HFFc6 (cell line): ENCODE results near the gene FBRSL1. TPM values are rescaled to one million over a fixed set of nuclear protein-coding genes. Genes with fewer than 3 reads are reported as not detected.

Experiments
- DNase-seq: peaks from one replicate; pipeline ENCODE4 v3.0.0-alpha.2; 2018
- H3K27ac Mint-ChIP-seq: 2 replicates; pipeline ENCODE4 v1.8.0; 2020; ENCODE audit warnings: mild to moderate bottlenecking, mixed read lengths
- H3K27me3 Mint-ChIP-seq: 2 replicates; pipeline ENCODE4 v1.8.0; 2021; ENCODE audit warnings: mild to moderate bottlenecking, moderate library complexity, mixed read lengths; ENCODE audit not compliant: insufficient read depth
- H3K36me3 Mint-ChIP-seq: 2 replicates; pipeline ENCODE4 v1.8.0; 2021; ENCODE audit warnings: low read depth, mixed read lengths
- H3K4me1 Mint-ChIP-seq: 2 replicates; pipeline ENCODE4 v1.8.0; 2020; ENCODE audit warnings: low read depth, mixed read lengths
- H3K4me3 Mint-ChIP-seq: 2 replicates; pipeline ENCODE4 v1.8.0; 2020; ENCODE audit warnings: mild to moderate bottlenecking, moderate library complexity, mixed read lengths
- H3K9me3 Mint-ChIP-seq: 2 replicates; pipeline ENCODE4 v1.8.0; 2020; ENCODE audit warnings: mild to moderate bottlenecking, mixed read lengths
- CTCF ChIP-seq: fragments of 200-600 bp; sonication (generic); IDR thresholded peaks from 2 replicates; pipeline ENCODE4 v1.5.0; 2021; ENCODE audit warnings: antibody characterized with exemption, mild to moderate bottlenecking
- total RNA-seq, 6 experiments: library from RNA; stranded (reverse); fragmentation: NEBNext Ultra II Directional; extraction: Animal tissue kit (Norgen Biotek cat#: 25700); gene quantifications; 2 replicates in 1 of 6; 3 replicates in 5 of 6; pipeline ENCODE4 v1.2.3, GENCODE V29; 2021

Gene FBRSL1
- total RNA-seq, 6 experiments from 2014 or later, result 25.1 to 34.0 (median 30.1) TPM

GRCh38 chr12:132495165-132495544 is 5.2 kb downstream of the FBRSL1 start:
- no peak for DNase-seq
- no peaks in the 10 kb centered on the region for H3K27me3 Mint-ChIP-seq
- peaks cover 18% of the 10 kb centered on the region for H3K4me1 Mint-ChIP-seq
- H3K9me3 Mint-ChIP-seq, result no peaks in the 10 kb centered on the region
- H3K36me3 Mint-ChIP-seq, result no peaks in the 10 kb centered on the region
- no peak for TF ChIP-seq CTCF
- no peak overlapping the region for H3K27ac Mint-ChIP-seq
- H3K4me3 Mint-ChIP-seq, result no peak overlapping the region

- peaks cover 18% of the 10 kb centered on the region for H3K4me1 Mint-ChIP-seq
- H3K27me3 Mint-ChIP-seq, result no peaks in the 10 kb centered on the region
- no peaks in the 10 kb centered on the region for H3K9me3 Mint-ChIP-seq
- TF ChIP-seq CTCF, result no peak
- H3K36me3 Mint-ChIP-seq, result no peaks in the 10 kb centered on the region
- no peak overlapping the region for H3K27ac Mint-ChIP-seq
- no peak overlapping the region for H3K4me3 Mint-ChIP-seq
- no peak for DNase-seq
Observed at GRCh38 chr12:132495629-132496357, 5.8 kb downstream of the FBRSL1 start.

GRCh38 chr12:132496358-132496669 is 6.4 kb downstream of the FBRSL1 start:
- Mint-ChIP-seq H3K27me3 (no peaks in the 10 kb centered on the region), H3K4me3 (no peak overlapping the region), H3K9me3 (no peaks in the 10 kb centered on the region), H3K36me3 (no peaks in the 10 kb centered on the region), H3K4me1 (peaks cover 15% of the 10 kb centered on the region), H3K27ac (no peak overlapping the region)
- DNase-seq, result no peak
- TF ChIP-seq CTCF, result no peak

- no peak for TF ChIP-seq CTCF
- H3K4me1 Mint-ChIP-seq, result peaks cover 11% of the 10 kb centered on the region
- no peaks in the 10 kb centered on the region for H3K27me3 Mint-ChIP-seq
- no peaks in the 10 kb centered on the region for H3K9me3 Mint-ChIP-seq
- DNase-seq, result no peak
- H3K4me3 Mint-ChIP-seq, result no peak overlapping the region
- no peak overlapping the region for H3K27ac Mint-ChIP-seq
- H3K36me3 Mint-ChIP-seq, result no peaks in the 10 kb centered on the region
Observed at GRCh38 chr12:132496710-132497109, 6.8 kb downstream of the FBRSL1 start.

GRCh38 chr12:132497514-132498405 is 7.8 kb downstream of the FBRSL1 start:
- Mint-ChIP-seq H3K36me3 (no peaks in the 10 kb centered on the region), H3K27me3 (no peaks in the 10 kb centered on the region), H3K4me1 (peaks cover under 1% of the 10 kb centered on the region; the same call in 1 of the 2 replicates), H3K9me3 (no peaks in the 10 kb centered on the region), H3K4me3 (no peak overlapping the region), H3K27ac (no peak overlapping the region)
- DNase-seq, result no peak
- no peak for TF ChIP-seq CTCF
